Fibroblast of lung (primary cell): ENCODE data around the gene ASB18.

Experiments used
- CTCF ChIP-seq, 2 donors: IDR thresholded peaks in 1 of 2; conservative IDR thresholded peaks in 1 of 2; 1 replicate in 1 of 2; 2 replicates in 1 of 2; pipeline ENCODE4 v1.5.1; 2011 to 2012; ENCODE audit warnings: low read length in 2 of 2, control low read depth in 1 of 2, inconsistent platforms in 1 of 2, low read depth in 1 of 2, mild to moderate bottlenecking in 1 of 2
- EZH2 ChIP-seq: IDR thresholded peaks from 2 replicates; pipeline ENCODE4 v1.5.1; 2012; ENCODE audit warnings: low read length, control low read depth, mild to moderate bottlenecking; ENCODE audit errors: missing control alignments

GRCh38 chr2:236303935-236304334 is 39.7 kb upstream of the ASB18 start:
- TF ChIP-seq EZH2 = no peak
- TF ChIP-seq CTCF (conservative IDR thresholded peaks at IDR 0.05 in 1 of 2, IDR thresholded peaks at IDR 0.05 in 1 of 2; ENCODE audit: low read depth in 1 of 2, low read length in 2 of 2) = no peak
